NB4 (cell line): ENCODE measurements around the gene LOX.

ENCODE experiments used
- MYC ChIP-seq: IDR thresholded peaks from 2 replicates; pipeline ENCODE4 v1.6.1; 2011; ENCODE audit warnings: low read depth, low read length
- TF ChIP-seq, protein P1 (sequence below): IDR thresholded peaks from one replicate; pipeline ENCODE4 v1.5.1; 2012; ENCODE audit warnings: low read depth, low read length

DNA sequence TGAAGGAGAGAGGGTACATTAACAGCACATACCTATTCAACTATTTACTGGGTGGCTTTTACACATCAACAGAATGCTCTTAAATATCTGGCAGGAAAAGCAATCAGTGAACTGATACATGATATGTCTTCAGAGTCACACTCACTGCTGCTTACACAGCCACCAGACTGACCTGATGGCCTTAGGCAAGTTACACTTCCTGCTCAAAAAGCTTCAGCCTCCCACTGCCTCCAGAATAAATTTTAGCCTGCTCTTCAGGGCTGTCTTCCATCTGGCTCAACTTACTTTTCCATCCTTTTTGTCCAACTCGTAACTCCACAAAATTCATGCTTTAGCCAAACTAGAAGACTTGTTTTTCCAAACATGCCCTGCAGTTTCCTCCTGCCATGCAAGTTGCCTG, 10.7 kb downstream of the LOX start:
- TF ChIP-seq, protein P1, sequence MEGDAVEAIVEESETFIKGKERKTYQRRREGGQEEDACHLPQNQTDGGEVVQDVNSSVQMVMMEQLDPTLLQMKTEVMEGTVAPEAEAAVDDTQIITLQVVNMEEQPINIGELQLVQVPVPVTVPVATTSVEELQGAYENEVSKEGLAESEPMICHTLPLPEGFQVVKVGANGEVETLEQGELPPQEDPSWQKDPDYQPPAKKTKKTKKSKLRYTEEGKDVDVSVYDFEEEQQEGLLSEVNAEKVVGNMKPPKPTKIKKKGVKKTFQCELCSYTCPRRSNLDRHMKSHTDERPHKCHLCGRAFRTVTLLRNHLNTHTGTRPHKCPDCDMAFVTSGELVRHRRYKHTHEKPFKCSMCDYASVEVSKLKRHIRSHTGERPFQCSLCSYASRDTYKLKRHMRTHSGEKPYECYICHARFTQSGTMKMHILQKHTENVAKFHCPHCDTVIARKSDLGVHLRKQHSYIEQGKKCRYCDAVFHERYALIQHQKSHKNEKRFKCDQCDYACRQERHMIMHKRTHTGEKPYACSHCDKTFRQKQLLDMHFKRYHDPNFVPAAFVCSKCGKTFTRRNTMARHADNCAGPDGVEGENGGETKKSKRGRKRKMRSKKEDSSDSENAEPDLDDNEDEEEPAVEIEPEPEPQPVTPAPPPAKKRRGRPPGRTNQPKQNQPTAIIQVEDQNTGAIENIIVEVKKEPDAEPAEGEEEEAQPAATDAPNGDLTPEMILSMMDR = no peak
- TF ChIP-seq MYC = no peak
